Measurements from ENCODE around the gene VPS8.
"Not testable (repeated sequence)": the region's sequence is repeated elsewhere in the genome, so short reads cannot be mapped to it uniquely, and the experiment has no call there.

Gene VPS8

DNA sequence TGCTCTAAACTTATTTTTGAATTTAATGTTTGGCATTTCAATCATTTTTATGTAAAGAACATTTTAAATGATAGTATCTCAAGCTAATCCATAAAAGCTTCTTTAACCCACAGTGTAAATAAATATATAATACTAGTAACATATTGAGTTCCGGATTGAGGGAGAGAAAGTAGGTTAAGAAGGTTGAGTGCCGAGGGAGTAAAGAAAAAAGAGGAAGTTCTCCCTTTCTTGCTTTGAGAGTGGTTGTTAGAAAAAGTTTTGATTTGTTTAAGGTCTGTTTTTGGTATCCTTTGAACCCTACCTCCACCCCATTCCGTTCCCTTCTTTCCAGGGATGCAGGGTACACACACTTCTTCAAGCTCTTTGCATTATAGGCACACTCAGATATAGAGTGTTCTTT, 130.8 kb downstream of the VPS8 start:
- DNase-seq (ENCODE audit: low spot score): no peak
- in situ Hi-C loops (cut with MboI; ENCODE audit: low pct_unique_long_range_greater_than_20kb, low sequenced_read_pairs, unreplicated experiment): no loop called here
- TF ChIP-seq, protein P1, sequence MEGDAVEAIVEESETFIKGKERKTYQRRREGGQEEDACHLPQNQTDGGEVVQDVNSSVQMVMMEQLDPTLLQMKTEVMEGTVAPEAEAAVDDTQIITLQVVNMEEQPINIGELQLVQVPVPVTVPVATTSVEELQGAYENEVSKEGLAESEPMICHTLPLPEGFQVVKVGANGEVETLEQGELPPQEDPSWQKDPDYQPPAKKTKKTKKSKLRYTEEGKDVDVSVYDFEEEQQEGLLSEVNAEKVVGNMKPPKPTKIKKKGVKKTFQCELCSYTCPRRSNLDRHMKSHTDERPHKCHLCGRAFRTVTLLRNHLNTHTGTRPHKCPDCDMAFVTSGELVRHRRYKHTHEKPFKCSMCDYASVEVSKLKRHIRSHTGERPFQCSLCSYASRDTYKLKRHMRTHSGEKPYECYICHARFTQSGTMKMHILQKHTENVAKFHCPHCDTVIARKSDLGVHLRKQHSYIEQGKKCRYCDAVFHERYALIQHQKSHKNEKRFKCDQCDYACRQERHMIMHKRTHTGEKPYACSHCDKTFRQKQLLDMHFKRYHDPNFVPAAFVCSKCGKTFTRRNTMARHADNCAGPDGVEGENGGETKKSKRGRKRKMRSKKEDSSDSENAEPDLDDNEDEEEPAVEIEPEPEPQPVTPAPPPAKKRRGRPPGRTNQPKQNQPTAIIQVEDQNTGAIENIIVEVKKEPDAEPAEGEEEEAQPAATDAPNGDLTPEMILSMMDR (IDR thresholded peaks at IDR 0.05; ENCODE audit: extremely low read depth, insufficient read depth, missing control alignments): no peak

DNA sequence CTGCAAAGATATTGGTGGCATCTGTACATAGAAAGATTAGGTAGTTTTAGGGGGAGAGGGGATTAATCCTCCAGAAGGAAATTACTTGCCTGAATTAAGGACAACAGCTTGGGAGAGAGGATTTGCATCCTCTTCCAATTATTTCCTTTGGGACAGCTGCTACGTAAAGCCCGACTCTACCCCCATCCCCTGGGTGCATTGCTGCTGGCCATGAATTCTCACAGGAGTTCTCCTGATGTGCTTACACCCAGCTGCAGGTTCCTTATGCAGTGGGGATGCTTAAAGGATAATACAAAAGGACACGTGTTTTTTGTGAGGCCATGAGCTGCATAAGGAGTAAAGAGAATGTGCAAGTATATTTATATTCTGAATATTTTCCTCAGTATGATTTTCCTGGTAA, 132.3 kb downstream of the VPS8 start:
- in situ Hi-C loops (cut with MboI; ENCODE audit: low pct_unique_long_range_greater_than_20kb, low sequenced_read_pairs, unreplicated experiment): no loop called here

DNA sequence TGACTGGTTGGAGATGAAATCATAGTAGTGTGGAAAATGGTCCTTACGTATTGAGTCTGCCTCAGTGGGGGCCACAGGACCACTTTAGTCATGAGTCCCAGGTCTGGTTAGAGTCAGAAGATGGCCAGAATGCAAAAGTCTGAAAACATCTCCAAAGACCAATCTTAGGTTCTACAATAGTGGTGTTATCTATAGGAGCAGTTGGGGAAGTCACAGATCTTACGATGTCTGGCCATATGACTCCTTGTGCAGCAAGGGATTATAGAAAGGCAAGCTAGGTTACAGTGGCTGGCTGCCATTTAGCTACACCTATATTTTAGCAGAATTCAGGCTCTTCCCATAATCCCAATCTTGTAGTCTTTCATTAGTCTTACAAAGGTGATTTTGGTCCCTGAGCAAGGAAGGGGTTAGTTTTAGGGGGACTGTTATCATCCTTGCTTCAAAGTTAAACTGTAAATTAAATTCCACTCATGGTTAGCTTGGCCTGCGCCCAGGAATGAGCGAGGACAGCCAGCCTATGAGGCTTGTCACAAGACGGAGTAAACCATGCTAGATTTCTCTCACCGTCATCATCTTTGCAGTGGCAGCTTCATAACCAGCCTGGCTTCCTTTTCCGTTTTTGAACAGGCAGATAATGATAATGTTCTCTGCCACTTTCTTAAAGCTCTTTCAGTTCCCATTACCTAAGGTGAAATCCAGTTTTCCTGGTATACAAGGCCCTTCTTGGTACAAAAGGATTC, 134.1 kb downstream of the VPS8 start:
- TF ChIP-seq, protein P1 (IDR thresholded peaks at IDR 0.05; ENCODE audit: extremely low read depth, insufficient read depth, missing control alignments): no peak
- DNase-seq (ENCODE audit: low spot score): no peak
- in situ Hi-C loops (cut with MboI; ENCODE audit: low pct_unique_long_range_greater_than_20kb, low sequenced_read_pairs, unreplicated experiment): no loop called here

More for the DNA sequence above, 132.3 kb downstream of the VPS8 start:
- no peak for DNase-seq (ENCODE audit: low spot score)
- TF ChIP-seq, protein P1 (IDR thresholded peaks at IDR 0.05; ENCODE audit: extremely low read depth, insufficient read depth, missing control alignments): no peak

DNA sequence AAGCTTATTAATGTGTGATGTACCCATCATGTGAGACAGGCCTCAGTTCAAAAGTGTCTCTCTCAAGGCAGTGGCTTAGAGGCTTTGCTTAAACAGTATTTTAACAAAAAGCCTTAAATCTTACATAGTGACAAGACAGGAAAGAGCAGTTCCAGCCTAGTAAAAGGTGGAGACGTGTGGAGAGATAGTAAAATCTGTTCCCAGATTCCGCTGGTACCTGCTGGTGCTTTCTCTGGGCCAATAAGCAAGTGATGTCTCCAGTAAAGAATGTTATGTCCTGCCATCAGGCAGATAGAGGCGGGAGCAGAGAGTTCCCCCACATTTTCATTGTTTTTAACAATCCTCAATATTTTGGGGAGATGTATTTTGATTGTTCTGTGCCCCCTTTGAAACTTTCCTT, 135.0 kb downstream of the VPS8 start:
- no peak for DNase-seq (ENCODE audit: low spot score)
- in situ Hi-C loops (cut with MboI; ENCODE audit: low pct_unique_long_range_greater_than_20kb, low sequenced_read_pairs, unreplicated experiment): no loop called here
- TF ChIP-seq, protein P1 (IDR thresholded peaks at IDR 0.05; ENCODE audit: extremely low read depth, insufficient read depth, missing control alignments): no peak

DNA sequence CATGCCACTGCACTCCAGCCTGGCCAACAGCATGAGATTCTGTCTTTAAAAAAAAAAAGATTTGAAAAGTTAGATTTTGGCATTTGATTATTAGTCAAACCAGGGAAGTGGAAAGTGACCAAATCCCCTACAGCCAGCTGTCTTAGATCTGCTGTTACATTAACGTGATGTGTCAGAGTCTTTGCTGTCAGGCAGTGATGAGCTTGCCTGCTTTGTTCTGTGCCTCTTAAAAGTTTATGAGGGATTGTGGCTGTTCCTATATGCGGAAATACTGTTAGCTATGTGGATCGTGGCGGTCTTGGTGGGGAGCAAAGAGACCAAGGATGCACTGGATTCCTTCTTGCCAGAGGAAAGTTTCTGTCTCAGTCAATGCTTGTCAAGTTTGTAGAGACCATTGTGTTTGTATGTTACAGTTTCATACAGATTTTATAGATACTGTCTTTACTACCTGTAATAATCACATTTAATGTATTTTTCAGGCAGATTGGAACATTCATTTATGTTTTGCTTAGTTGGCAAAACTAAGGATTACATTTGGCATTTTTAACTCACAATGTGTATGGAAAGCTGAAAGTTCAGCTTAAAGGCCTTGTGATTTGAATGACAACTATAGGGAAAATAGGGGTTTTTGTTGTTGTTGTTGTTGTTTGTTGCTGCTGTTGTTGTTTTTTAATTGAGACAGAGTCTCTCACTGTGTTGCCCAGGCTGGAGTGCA, 137.4 kb downstream of the VPS8 start:
- TF ChIP-seq, protein P1 (IDR thresholded peaks at IDR 0.05; ENCODE audit: extremely low read depth, insufficient read depth, missing control alignments): no peak
- in situ Hi-C loops (cut with MboI; ENCODE audit: low pct_unique_long_range_greater_than_20kb, low sequenced_read_pairs, unreplicated experiment): no loop called here
- no peak for DNase-seq (ENCODE audit: low spot score)

DNA sequence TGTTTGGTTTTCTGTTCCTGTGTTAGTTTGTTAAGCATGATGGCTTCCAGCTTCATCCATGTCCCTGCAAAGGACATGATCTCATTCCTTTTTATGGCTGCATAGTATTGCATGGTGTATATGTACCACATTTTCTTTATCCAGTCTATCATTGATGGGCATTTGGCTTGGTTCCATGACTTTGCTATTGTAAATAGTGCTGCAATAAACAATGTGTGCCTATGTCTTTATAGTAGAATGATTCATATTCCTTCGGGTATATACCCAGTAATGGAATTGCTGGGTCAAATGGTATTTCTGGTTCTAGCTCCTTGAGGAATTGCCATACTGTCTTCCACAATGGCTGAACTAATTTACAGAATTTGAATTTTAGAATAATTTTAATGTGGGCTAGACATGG, 138.8 kb downstream of the VPS8 start:
- DNase-seq (ENCODE audit: low spot score); in situ Hi-C loops (cut with MboI; ENCODE audit: low pct_unique_long_range_greater_than_20kb, low sequenced_read_pairs, unreplicated experiment): not testable (repeated sequence)

DNA sequence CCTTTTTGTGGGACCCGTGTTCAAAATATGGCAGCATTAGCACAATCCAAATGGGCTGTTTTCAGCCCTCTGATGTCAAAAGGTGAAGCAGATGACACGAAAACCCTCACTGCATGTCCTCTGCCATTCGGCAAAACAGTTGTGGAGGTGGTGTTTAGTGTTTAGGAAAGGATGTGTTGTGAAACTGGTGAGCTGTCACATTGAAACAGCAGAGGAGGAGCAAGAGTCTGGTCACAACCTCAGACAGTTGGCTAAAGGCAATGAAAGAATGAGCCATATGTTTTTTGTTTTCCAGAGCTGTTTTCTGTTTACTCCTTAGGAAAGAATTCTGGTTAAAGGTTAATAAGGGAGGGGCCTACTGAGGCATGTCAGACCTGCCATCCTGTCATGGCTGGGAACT, 140.7 kb downstream of the VPS8 start:
- in situ Hi-C loops (cut with MboI; ENCODE audit: low pct_unique_long_range_greater_than_20kb, low sequenced_read_pairs, unreplicated experiment): no loop called here
- TF ChIP-seq, protein P1 (IDR thresholded peaks at IDR 0.05; ENCODE audit: extremely low read depth, insufficient read depth, missing control alignments): no peak
- no peak for DNase-seq (ENCODE audit: low spot score)
